ENCODE data around the gene PAMR1. TPM values are rescaled to one million over a fixed set of nuclear protein-coding genes. Genes with fewer than 3 reads are reported as not detected.

Gene PAMR1
- total RNA-seq, 4 donors from 2014 or later: 2.6 to 15.6 (median 6.0) TPM

- TF ChIP-seq CTCF (IDR thresholded peaks at IDR 0.05; ENCODE audit: low read depth): no peak
Measured at GRCh38 chr11:35414776-35415175, 110.6 kb downstream of the PAMR1 start.

GRCh38 chr11:35414311-35414710 lies 111.1 kb downstream of the PAMR1 start:
- no peak for TF ChIP-seq CTCF (IDR thresholded peaks at IDR 0.05; ENCODE audit: low read depth)

DNA sequence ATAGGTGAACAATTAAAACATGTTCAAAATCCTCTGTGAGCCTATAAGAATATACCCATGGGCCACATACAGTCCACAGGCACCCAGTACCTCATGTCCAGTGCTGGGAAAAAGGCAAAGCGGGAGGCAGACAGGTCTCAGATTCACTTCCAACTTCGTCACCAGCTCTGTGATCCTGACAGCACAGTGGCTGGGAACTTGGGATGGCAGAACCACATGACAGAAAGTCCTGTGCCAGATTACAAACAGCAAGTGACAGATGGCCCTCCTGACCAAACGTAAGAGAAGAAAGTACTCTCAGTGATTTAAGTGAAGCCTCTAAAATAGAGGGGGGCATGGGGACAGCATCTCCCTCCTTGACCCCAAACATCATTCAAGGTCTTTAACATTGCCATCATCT lies 111.8 kb downstream of the PAMR1 start:
- TF ChIP-seq CTCF (IDR thresholded peaks at IDR 0.05; ENCODE audit: low read depth): no peak

DNA sequence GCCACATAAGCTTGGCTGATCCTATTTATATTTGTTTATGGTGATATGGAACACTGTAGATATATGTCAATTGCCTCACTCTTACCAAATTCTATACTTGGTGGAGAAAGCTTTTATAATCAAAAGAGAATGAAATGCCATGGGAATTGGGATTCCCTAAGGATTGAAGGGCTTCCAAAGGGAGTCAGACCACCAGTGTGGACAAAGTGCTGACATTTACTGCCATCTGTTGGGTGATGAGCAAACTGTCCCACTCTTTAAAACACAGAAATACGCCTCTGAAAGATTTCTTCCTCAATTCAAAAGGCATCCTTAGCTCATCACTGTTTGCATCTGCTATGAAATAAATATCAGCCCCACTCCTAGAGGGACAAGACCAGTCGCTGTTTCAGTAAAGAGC lies 113.1 kb downstream of the PAMR1 start:
- no peak for TF ChIP-seq CTCF (IDR thresholded peaks at IDR 0.05; ENCODE audit: low read depth)

- TF ChIP-seq CTCF (IDR thresholded peaks at IDR 0.05; ENCODE audit: low read depth): no peak
Measured at GRCh38 chr11:35407041-35407440, 118.4 kb downstream of the PAMR1 start.

DNA sequence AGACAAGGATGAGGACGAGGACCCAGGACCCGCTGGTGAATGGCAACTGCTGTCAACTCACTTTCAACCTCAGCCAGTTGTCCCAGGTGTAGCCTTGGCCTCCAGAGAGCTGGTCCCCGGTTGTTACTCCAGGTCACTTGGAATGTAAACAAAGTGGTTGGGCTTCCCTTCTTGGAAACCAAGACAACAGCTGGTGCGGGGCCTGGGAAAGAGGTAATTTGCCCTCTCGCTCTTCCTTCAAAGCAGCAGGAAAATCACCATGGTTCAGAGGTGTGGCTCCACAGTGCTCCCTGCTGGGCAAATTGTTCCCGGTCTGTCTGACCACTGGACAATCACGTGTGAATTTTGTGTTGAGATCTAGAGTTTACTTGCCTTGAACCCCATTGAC lies 121.0 kb downstream of the PAMR1 start:
- TF ChIP-seq CTCF (IDR thresholded peaks at IDR 0.05; ENCODE audit: low read depth): no peak

DNA sequence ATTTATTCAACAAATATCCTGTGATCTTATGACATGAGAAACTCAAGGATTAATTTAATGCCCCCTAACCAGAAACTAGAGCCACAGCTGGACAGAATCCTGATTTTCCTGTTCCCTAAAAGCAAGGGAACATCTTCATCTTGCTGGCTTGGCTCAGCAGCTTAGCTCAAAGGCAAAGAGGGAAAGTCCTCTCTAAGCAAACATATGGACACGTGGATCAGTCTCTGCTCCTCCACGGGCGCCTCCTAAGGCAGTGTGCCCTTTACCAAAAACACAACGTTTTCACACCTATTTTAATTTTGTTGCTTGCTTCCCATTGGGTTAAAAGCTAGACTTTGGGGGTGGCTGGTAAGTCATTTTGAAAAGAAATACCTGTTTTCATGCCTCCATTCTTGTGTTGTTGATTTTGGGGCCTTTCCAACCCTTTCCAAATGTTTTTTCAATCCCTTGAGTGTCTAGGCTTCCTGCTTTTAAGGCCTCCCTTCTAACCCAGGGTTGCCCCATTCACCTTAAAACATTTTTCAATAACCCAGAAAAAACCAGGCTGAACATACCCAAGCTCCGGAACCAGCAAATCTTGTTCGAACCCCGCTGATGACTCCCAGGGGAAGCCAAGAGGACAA lies 121.5 kb downstream of the PAMR1 start:
- no peak for TF ChIP-seq CTCF (IDR thresholded peaks at IDR 0.05; ENCODE audit: low read depth)
